ENCODE measurements around the gene KNG1.
A peak's percentile ranks its signal among the peaks of the same experiment; 100 is the strongest.

Gene KNG1

DNA sequence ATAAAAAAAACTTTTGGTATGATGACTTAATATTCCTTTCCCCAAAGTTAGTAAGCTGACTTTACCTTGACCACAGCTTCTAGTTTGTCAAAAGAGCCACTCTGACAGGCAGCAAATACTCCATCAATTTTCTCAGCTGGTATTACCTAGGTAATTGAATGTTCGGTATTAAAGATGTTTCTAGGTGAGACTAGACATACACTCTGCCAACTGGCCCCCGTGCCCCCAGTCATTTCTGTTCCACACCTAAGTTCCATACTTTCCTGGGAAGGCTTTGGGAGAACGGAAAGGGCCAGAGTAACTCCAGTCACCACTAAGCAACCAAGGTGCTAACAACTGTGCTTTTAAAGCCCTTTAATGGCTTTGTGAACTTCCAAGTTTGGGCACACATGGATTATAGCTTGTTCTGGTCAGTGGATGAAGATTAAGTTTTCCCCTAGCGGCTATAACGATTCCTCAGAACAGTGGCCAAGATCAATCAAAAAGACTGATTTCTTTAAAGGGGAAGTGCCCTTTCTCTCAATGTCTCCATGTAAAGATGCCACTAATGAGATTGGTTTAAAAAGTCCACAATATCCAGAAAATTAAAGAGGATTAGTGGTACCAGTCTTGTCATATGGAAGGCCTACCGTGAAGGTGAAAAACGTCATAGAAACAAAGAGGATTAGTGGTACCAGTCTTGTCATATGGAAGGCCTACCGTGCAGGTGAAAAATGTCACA, 73.3 kb downstream of the KNG1 start:
- Histone ChIP-seq H3K4me3 (replicated peaks; ENCODE audit: insufficient read depth, low read length) (no peak overlapping the region), H3K27ac (replicated peaks) (0 out of 2 replicates have a peak overlapping the region, but pooled peaks have one; percentile 2), H3K27me3 (ENCODE audit: insufficient read depth, poor library complexity, severe bottlenecking) (no peaks in the 10 kb centered on the region)
- TF ChIP-seq POLR2AphosphoS5 (IDR thresholded peaks at IDR 0.05; ENCODE audit: low read depth) (peak; percentile 94), SPI1 (IDR thresholded peaks at IDR 0.05; ENCODE audit: borderline replicate concordance, low read depth) (peak; percentile 87), GABPA (IDR thresholded peaks at IDR 0.05; ENCODE audit: low read depth) (no peak)
- TF ChIP-seq, protein P1, sequence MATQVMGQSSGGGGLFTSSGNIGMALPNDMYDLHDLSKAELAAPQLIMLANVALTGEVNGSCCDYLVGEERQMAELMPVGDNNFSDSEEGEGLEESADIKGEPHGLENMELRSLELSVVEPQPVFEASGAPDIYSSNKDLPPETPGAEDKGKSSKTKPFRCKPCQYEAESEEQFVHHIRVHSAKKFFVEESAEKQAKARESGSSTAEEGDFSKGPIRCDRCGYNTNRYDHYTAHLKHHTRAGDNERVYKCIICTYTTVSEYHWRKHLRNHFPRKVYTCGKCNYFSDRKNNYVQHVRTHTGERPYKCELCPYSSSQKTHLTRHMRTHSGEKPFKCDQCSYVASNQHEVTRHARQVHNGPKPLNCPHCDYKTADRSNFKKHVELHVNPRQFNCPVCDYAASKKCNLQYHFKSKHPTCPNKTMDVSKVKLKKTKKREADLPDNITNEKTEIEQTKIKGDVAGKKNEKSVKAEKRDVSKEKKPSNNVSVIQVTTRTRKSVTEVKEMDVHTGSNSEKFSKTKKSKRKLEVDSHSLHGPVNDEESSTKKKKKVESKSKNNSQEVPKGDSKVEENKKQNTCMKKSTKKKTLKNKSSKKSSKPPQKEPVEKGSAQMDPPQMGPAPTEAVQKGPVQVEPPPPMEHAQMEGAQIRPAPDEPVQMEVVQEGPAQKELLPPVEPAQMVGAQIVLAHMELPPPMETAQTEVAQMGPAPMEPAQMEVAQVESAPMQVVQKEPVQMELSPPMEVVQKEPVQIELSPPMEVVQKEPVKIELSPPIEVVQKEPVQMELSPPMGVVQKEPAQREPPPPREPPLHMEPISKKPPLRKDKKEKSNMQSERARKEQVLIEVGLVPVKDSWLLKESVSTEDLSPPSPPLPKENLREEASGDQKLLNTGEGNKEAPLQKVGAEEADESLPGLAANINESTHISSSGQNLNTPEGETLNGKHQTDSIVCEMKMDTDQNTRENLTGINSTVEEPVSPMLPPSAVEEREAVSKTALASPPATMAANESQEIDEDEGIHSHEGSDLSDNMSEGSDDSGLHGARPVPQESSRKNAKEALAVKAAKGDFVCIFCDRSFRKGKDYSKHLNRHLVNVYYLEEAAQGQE (IDR thresholded peaks at IDR 0.05; ENCODE audit: insufficient replicate concordance, low read depth): no peak
- TF ChIP-seq, protein P2, sequence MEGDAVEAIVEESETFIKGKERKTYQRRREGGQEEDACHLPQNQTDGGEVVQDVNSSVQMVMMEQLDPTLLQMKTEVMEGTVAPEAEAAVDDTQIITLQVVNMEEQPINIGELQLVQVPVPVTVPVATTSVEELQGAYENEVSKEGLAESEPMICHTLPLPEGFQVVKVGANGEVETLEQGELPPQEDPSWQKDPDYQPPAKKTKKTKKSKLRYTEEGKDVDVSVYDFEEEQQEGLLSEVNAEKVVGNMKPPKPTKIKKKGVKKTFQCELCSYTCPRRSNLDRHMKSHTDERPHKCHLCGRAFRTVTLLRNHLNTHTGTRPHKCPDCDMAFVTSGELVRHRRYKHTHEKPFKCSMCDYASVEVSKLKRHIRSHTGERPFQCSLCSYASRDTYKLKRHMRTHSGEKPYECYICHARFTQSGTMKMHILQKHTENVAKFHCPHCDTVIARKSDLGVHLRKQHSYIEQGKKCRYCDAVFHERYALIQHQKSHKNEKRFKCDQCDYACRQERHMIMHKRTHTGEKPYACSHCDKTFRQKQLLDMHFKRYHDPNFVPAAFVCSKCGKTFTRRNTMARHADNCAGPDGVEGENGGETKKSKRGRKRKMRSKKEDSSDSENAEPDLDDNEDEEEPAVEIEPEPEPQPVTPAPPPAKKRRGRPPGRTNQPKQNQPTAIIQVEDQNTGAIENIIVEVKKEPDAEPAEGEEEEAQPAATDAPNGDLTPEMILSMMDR (IDR thresholded peaks at IDR 0.05; ENCODE audit: insufficient read depth, low read length): no peak
- DNase-seq (ENCODE audit: low read depth in 1 of 2, low spot score in 1 of 2): peak in 1 of 2 experiments; percentile 34

Small RNA genes within 50 kb of the gene (microRNA-seq; reads per million reads assigned to microRNA genes)
- gene MIR1248: 0.90 reads per million

Data from HL-60 (cell line).